Glomerular endothelial cell (primary cell): Measurements from ENCODE around the gene JCHAIN. TPM values are rescaled to one million over a fixed set of nuclear protein-coding genes. Genes with fewer than 3 reads are reported as not detected.
"Not testable (repeated sequence)": the region's sequence is repeated elsewhere in the genome, so short reads cannot be mapped to it uniquely, and the experiment has no call there.

Experiments used
- DNase-seq: peaks from one replicate; pipeline ENCODE4 v3.0.0-alpha.2; 2011; ENCODE audit warnings: low read depth, low spot score; ENCODE audit errors: extremely low read depth
- total RNA-seq: library from RNA; depleted of rRNA; stranded (reverse); fragments of >200 nt; gene quantifications from 2 replicates; pipeline ENCODE4 v1.2.3, GENCODE V29; 2015

Gene JCHAIN
- total RNA-seq, 1 donor from 2014 or later, result not detected

DNA sequence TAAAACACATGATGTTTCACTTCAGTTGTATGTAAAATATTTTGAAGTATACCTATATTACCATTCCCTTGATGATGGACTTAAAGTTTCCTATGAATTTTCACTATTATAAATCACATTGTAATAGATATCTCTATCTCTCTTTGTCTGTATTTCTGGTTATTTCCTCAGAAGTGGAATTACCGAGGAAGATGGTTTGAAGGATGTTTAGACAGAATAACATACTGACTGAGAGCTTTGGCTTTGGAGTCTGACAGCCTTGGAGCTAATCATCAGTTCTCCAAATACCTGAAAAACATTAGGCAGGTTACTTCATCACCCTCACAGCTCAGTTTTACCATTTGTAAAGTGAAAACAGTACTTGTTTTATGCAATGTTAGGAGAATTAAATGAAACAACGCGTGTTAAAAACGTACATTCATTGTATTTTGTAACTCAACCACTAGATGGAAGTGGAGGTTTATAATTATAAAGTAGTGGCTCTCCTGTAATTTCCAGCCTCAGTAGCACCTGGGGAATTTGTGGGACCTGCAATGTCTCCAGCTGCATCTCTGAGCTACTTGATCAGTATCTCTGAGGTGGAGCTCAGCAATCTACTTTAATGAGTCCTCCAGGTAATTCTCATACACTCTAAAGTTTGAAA lies 14.3 kb downstream of the JCHAIN start:
- peak; percentile 9 for DNase-seq

DNA sequence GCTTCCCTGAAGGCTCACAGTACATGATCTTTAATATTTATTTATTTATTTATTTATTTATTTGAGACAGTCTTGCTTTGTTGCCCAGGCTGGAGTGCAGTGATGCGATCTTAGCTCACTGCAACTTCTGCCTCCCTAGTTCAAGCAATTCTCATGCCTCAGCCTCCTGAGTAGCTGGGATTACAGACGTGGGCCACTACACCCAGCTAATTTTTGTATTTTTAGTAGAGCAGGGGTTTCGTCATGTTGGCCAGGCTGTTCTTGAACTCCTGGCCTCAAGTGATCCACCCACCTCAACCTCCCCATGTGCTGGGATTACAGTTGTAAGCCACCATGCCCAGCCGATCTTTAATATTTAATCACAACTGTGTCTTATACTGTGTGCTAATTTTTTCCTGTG lies 15.6 kb downstream of the JCHAIN start:
- DNase-seq, result not testable (repeated sequence)

DNA sequence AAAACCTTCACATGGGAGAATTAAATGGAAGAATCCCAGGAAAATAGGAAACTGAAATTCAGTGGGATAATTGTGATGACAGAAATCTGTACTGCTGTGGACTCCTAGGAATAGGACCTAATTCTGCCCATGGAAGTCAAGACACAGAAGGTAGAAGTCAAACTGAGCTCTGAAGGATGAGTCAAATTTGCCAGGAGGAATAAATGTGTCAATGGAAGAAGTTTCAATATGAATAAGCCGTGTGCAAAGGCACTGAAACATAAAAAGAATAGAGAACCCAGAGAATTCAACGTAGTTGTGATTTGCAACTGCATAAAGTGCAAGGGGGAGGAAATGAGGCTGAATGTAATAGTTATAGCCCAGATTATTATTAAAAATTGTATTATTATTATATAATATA lies 26.1 kb downstream of the JCHAIN start:
- DNase-seq, result no peak

DNA sequence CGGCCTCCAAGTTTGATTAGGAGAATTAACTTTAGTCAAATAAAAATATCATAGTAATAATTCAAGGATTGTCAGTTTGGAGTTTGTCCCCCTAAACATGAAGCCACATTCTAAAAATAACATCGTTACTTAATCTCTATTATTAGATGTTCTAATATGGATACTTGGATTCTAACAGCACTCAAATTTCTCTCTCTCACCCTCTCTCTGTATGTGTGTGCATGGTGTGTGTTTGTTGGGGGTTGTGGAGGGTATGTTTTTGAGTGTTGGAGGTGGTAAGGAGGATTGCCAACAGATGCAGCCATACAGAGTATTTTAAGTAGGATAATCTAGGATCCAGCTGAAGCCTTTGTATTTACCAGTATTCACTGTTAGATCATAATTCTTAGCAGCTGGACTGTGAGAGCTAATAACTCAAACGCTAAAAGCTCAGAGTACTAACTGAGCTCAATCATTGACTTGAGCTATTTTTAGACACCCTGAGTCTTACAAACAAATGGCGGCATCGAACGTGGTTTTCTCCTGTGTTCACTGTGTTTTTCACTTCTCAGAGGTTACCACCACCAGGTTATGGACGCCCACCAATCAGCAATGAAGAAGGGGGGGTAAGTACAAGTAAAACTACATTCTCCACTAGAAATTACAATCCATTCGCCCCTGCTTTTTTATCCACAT lies 28.9 kb downstream of the JCHAIN start:
- no peak for DNase-seq

DNA sequence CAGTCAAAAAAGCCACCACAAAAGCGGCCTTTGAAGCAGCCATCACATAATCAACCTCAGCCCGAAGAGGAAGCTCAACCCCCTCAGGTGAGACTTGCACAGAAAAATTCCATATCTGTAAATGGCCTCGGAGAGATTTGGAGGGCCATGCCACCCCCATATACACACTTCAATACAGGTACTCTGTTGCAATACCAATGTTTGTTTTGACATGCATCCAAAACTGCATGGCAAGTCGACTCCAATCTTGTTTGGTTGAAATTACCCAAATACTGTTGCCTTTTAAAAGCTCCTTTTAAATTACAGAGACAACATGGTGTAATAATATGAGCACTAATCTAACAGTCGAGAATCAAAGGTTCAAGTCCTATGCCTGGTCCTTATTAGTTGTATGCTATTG lies 31.8 kb downstream of the JCHAIN start:
- DNase-seq, result no peak

DNA sequence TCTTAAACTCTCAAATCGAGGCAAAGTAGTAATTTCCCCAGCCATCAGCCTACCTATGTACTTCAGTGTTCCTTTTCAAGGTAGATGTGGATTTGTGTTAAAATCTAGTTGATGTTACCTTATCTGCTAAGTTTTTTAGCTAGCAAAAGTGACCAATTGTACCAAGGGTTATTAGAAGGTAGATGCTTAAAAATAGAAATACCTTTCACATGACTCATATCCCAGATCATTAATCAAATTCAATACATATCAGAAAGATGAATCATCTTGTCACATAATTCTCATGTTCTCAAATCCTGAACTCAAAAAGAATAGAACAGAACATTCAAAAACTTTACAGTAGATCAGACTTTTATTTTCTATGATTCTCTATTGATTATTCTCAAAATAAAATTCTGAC lies 34.3 kb downstream of the JCHAIN start:
- peak; percentile 25 for DNase-seq

DNA sequence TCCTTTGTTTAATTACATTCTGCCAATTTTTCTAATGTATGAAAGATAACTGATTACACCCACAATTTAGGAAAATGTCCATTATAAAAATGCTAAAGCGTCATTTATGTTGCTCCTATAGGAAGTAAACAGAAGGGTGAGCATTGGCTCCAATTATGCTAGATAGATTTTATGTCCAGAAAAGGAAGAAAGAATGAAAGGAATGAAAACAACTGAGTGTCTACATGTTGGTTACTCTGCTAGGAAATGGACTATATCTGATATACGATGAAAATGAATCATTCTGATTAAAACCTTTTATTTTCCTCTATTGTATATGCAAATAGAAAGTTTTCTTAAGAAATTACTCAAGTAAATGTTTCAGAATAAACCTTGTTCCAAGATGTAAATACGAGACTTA lies 36.1 kb downstream of the JCHAIN start:
- no peak for DNase-seq

DNA sequence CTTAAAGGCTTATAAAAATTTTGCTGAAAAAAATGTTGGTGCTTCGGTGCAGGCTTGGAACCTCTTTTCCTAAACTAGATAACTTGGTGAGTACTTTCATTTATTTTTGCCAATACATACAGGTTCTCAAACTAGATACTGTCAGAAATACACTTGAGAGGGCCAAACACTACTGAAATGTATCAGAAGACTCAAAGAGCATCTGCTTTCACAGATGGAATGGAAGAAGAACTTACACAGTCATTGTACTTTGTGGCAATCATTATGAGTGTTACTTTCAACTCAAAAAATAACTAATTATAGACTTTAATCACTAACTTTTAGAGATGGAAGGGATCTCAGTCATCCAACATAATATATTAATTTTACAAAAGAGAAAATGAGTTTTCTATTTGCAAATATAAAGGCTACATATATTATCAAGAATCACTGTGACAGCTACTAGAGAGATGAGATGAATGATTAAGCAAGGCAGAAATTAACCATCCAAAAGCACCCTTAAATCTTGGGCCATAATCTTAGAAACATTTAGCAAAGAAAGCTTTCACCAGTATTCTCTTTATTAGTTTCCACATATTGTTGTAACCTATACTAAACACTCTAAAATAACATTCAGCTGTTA lies 36.7 kb downstream of the JCHAIN start:
- no peak for DNase-seq

DNA sequence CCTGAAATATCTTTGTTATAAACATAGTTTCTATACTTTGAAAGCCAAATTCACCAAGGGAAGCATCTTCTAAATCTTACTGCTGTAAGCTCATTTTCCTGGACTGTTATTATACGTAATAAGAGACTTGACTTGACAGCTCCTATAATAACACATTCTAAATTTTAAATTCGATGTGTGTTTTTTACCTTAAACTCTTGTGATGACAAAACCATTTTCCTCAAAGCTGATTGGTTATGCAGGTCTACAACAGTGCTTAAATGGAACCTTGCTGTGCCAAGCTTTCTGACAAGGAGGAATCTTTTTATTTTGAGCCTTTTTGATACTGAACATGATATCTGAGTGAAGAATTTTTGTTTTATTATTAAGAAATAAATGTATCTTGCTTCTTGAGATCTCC lies 37.9 kb downstream of the JCHAIN start, which contains the start of gene ENAM:
TSS of gene ENAM (plus strand) at position 301 of the 400 bp plus-strand sequence. CDS start 757 bp downstream, outside the sequence.
- DNase-seq, result no peak

DNA sequence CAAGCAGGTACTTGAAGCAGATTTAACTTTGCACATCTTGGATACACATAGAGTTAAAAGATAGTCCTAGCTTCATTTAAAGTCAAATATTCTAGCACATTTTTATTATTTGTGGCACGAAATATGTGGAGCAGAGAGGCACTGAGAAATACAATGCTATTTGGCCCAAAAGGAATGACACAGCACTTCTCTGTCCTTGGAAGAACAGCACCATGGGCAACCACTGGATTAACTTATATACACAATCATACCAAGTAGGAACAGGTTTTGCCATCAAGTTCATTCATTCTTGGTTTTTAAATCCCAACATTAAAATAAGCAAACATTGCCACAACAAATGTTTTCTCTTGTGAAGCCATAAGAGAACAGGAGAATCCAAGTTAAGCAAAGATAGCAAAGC lies 38.7 kb downstream of the JCHAIN start:
- no peak for DNase-seq

DNA sequence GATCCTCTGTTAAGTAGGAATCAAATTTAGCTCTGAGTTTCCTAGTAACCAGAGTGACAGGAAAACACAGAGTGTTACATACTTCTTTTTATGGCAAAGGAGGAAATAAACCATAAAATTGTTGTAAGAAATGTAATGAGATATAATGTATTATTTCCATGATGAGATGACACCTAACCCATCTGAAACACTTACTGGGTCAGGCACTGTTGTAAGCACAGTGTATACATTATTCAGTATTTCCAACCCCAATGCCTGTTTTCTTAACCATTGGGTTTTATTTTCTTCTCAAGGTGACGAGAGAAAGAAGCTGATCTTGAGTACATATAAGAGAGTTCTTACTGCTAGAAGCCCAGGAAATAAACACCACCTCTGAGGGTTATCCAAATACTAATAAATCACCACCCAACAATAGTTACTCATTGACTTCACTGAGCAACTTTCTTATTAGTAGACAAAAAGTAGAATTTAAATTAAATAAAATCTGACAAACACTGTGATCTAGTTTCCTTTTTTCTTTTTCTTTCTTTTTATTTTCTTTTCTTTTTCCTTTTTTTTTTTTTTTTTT lies 42.0 kb downstream of the JCHAIN start:
- no peak for DNase-seq

DNA sequence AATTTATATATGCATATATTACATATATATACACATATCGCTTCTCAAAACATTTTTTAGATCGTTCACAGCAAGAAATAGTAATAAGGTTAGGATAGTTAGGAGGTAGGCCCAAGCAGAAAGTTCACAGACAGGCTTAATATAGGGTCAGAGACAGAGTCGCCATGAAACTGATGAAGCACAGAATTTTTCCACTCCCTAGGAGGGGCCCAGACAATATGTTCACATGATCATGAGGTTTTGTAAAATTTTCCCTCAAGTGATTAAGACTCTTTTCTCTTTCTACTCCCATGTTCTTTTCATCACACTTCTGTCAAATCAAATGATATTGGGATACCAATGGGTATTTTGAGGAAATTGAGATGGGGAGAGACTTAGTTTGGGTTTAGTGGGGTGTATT lies 43.0 kb downstream of the JCHAIN start:
- no peak for DNase-seq

DNA sequence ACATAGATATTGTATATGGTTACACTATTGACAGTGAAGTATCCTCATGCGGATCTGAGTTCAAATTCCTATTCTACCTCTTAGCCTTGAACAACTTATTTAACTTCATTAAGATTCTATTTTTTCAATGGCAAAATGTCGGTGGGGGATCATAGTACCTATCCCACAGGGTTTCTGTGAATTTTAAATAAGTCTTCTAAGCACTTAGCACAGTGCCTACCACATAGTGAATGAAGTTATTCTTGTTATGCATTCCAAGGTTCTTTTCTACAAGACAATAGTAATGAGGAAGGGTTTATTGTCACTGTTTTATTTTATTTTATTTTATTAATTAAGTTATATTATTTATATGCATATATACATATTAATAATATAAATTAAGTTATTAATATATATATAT lies 46.5 kb downstream of the JCHAIN start:
- no peak for DNase-seq

DNA sequence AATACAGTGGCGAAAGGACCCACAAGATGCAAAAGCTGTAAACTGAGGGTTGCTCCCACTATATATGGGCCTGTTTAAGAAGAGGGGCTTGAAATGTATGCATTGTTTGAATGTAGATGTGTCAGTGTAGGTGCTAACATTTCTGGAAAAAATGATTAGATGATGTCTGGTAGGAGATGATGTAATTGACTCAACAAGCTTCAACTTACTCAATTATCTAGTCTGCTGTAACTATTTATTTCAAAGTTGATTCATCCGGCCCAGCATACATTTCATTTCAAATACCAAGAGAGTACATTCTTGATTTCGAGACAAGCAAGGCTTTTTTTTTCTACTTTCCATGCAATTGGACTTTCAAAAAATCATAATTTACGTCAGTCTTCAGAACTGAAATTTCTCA lies 47.0 kb downstream of the JCHAIN start:
- DNase-seq, result no peak

DNA sequence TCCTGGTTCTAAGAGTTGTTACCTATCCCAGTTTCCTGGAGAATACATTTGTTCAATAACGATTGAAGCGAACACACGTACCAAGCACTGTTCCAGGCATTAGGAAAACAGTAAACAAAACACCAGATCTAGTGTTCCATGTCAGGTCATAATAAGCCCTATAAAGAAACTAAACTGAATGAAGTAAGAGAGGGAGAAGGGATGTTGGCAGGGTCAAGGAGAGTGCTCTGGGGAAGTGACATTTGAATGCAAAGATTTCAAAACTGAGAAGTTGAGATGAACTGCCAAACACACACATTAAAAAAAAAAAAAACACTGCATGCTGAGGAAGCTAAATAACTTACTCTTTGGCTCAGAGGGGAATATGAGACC lies 52.1 kb downstream of the JCHAIN start:
- DNase-seq, result no peak

DNA sequence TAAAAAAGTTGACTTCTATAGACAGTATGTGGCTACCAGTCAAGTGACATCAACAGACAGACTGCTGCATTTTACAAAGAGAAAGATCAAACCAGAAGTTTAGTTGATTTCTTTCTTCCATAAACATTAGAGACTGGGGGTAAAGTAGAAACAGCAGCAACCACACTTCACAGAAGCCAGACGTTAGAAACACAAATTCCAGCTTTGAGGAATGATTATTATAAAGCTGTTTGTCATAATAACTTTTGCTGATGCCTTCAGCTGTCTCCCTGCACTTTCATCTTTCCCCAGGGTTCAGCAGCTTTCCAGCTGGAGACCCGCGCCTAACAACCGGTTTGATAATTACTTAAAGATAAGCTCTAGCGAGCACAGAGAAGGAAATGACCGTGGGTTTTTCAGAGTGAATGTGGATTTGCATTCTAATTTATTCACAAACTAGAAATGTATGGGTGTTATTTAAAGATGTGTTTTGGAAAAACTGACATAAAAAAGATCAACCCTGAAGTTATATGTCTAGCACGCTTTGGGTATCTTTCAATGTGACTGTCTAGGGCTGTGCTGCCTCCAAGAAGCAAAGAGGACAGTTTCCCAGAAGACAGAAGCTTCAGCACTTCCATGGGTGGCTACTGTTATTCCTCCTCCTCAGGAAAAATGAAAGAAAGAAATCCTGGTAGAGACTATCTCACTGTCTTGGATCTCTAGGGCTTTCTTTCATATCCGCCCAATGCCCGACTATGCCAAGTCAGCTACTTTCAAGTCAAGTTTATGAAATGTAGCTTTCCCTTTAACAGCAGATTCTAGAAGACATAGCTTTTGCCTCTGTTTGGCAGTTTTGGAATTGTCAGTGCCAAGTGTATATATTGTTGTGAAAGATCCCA lies 52.8 kb downstream of the JCHAIN start:
- no peak for DNase-seq

DNA sequence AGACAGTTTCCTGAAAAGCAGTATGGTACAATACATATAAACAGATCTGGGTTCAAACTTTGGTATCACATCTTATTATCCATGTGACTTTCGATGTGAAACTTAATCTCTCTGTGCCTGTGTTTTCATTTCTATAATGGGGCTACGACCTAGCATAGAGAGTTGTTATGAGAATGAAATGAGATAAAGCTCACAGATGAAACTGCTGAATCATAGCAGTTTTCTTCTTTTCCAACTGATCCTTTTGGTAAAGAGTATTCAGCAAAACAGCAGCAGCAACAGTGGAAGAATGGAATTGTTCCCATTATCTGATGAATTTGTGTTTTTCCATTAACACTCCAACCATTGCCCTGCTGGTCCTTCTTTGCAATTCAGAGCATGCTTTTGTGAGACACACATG lies 58.0 kb downstream of the JCHAIN start:
- DNase-seq, result no peak

DNA sequence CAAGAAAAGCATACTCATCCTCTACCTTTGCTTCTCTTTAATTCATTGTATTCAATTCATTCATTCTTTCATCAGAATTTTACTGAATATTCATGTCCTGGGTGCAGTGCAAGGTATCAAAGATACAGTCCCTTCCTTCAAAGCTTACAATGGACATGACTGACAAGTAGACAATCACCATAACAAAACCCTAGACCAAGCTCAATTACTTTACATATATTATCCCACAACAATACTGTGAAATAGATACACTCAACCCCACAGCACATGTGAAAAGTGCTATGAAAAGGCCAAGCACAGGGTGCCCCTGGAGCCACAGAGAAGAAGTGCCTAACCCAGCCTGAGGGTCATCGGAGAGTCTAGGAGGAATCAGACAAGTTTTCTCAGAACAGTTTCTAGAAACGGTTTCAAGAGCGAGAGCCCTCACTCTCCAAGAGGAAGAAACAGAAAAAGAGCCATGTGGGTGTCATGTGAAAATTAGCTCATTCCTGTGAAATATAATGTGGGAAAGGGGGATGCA lies 58.9 kb downstream of the JCHAIN start:
- no peak for DNase-seq

DNA sequence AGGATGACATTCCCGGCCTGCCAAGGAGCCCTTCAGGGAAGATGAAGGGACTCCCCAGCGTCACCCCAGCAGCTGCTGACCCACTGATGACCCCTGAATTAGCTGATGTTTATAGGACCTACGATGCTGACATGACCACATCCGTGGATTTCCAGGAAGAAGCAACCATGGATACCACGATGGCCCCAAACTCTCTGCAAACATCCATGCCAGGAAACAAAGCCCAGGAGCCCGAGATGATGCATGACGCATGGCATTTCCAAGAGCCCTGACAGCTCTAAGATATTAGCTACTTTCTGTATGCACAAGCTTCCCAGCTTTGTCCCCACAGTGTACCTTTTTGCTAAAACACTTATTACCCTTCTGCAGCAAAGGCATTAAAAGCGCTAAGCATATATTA lies 59.8 kb downstream of the JCHAIN start:
- DNase-seq, result no peak
